CD4-positive, alpha-beta T cell (primary cell): ENCODE measurements around the gene COX4I1. TPM values are rescaled to one million over a fixed set of nuclear protein-coding genes. Genes with fewer than 3 reads are reported as not detected.
A peak's percentile ranks its signal among the peaks of the same experiment; 100 is the strongest.

ENCODE experiments used
- ATAC-seq: fragments of 200-7000 bp; cut with Tn5 transposase; one replicate; pipeline ENCODE4 v1.10.0; 2022; ENCODE audit warnings: mild to moderate bottlenecking; ENCODE audit not compliant: poor library complexity
- CTCF ChIA-PET: fragments of 350-600 bp; sonication (Branson Sonifier 250); formaldehyde crosslinking; loops from one replicate; lab custom pipeline; 2021; ENCODE audit warnings: antibody characterized with exemption, inconsistent platforms; lab: Charles Lee
- POLR2A ChIA-PET: fragments of 350-600 bp; sonication (Branson Sonifier 250); formaldehyde crosslinking; loops from one replicate; lab custom pipeline; 2021; ENCODE audit warnings: antibody characterized with exemption, inconsistent platforms; lab: Charles Lee
- DNase-seq, 14 experiments: peaks; one replicate each; pipeline ENCODE4 v3.0.0-alpha.2; 2013 to 2020; ENCODE audit warnings: mixed read lengths in 2 of 14
- H3K27ac ChIP-seq, 2 donors: one replicate each; pipeline versions ENCODE4 v1.5.1 to v1.7.0; 2013; ENCODE audit warnings: low read length in 2 of 2, low read depth in 1 of 2, mild to moderate bottlenecking in 1 of 2
- H3K27me3 ChIP-seq, 2 experiments: 1 replicate in 1 of 2; 2 replicates in 1 of 2; pipeline versions ENCODE4 v1.6.1 to v1.7.0; 2013; ENCODE audit warnings: low read length in 2 of 2, control low read depth in 1 of 2, mild to moderate bottlenecking in 1 of 2, moderate library complexity in 1 of 2; ENCODE audit not compliant: insufficient read depth in 2 of 2, control insufficient read depth in 1 of 2
- H3K36me3 ChIP-seq: one replicate; pipeline ENCODE4 v1.6.1; 2013; ENCODE audit warnings: low read length, control low read depth; ENCODE audit not compliant: insufficient read depth
- H3K4me1 ChIP-seq: one replicate; pipeline ENCODE4 v1.6.1; 2013; ENCODE audit warnings: low read length, control low read depth; ENCODE audit not compliant: insufficient read depth
- H3K4me3 ChIP-seq: one replicate; pipeline ENCODE4 v1.5.1; 2013; ENCODE audit warnings: mild to moderate bottlenecking, low read length, moderate library complexity
- H3K9me3 ChIP-seq, 2 experiments: 1 replicate in 1 of 2; 2 replicates in 1 of 2; pipeline versions ENCODE4 v1.6.1 to v1.7.0; 2013; ENCODE audit warnings: low read length in 2 of 2, mild to moderate bottlenecking in 2 of 2, control low read depth in 1 of 2, moderate library complexity in 1 of 2; ENCODE audit not compliant: control insufficient read depth in 1 of 2, insufficient read depth in 1 of 2
- H3K27ac Mint-ChIP-seq: one replicate; pipeline ENCODE4 v1.8.0; 2020; ENCODE audit warnings: mixed read lengths
- H3K27me3 Mint-ChIP-seq: one replicate; pipeline ENCODE4 v1.8.0; 2021; ENCODE audit warnings: mixed read lengths
- H3K36me3 Mint-ChIP-seq: one replicate; pipeline ENCODE4 v1.8.0; 2021; ENCODE audit warnings: low read depth, mixed read lengths
- H3K4me1 Mint-ChIP-seq: one replicate; pipeline ENCODE4 v1.8.0; 2021; ENCODE audit warnings: low read depth, mixed read lengths
- H3K4me3 Mint-ChIP-seq: one replicate; pipeline ENCODE4 v1.8.0; 2020; ENCODE audit warnings: mild to moderate bottlenecking, mixed read lengths
- H3K9me3 Mint-ChIP-seq: one replicate; pipeline ENCODE4 v1.8.0; 2020; ENCODE audit warnings: mixed read lengths
- CTCF ChIP-seq: fragments of 200-600 bp; IDR thresholded peaks from one replicate; pipeline ENCODE4 v1.8.0; 2022; ENCODE audit warnings: antibody characterized with exemption, mild to moderate bottlenecking
- intact Hi-C, 2 experiments: fragments of 100-400 bp; cut with DNase I in 1 of 2; cut with micrococcal nuclease in 1 of 2; formaldehyde crosslinking; loops; one replicate each; pipeline versions ENCODE4 v1.15.1 to v1.9.0; 2023 to 2025; cut with DNase I, micrococcal nuclease
- total RNA-seq, 174 experiments: library from RNA in 2 of 174; stranded (reverse) in 2 of 174; gene quantifications; one replicate each; pipeline ENCODE4 v1.2.3 and lab custom pipeline; 2021 to 2026

COX4I1 gene
- total RNA-seq, 2 experiments from 2014 or later: 749 to 750 TPM

GRCh38 chr16:85843471-85844168, 44.1 kb downstream of the COX4I1 start:
- Histone ChIP-seq H3K4me1 (no peaks in the 10 kb centered on the region), H3K27ac (no peak overlapping the region), H3K27me3 (no peaks in the 10 kb centered on the region), H3K4me3 (no peak overlapping the region), H3K36me3 (no peaks in the 10 kb centered on the region), H3K9me3 (peaks cover 0 to 9% of the 10 kb centered on the region in 2 experiments)
- ChIA-PET POLR2A (no interaction called here), CTCF (no interaction called here)
- Mint-ChIP-seq H3K27me3 (peaks cover 26% of the 10 kb centered on the region), H3K27ac (no peak overlapping the region), H3K9me3 (no peaks in the 10 kb centered on the region), H3K4me3 (no peak overlapping the region), H3K4me1 (peaks cover 9% of the 10 kb centered on the region), H3K36me3 (no peaks in the 10 kb centered on the region)
- ATAC-seq (no peak), DNase-seq (no peak)
- TF ChIP-seq CTCF: no peak
- intact Hi-C loops: no loop called here

DNA sequence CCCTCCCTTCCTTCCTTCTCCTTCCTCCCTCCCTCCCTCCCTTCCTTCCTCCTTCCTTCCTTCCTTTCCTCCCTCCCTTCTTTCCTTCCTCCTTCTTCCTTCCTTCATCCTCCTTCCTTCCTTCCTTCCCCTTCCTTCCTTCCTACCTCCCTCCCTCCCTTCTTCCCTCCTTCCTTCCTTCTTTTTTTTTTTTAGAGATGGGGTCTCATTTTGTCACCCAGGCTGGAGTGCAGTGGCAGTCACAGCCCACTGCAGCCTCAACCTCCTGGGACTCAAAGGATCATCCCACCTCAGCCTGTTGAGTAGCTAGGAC, 44.6 kb downstream of the COX4I1 start:
- intact Hi-C loops: no loop called here
- H3K4me1 Mint-ChIP-seq: peaks cover 9% of the 10 kb centered on the region
- no peak for TF ChIP-seq CTCF
- ATAC-seq (no peak), DNase-seq (no peak)
- ChIA-PET CTCF (no interaction called here), POLR2A (no interaction called here)
- Histone ChIP-seq H3K27ac (no peak overlapping the region), H3K4me1 (no peaks in the 10 kb centered on the region), H3K4me3 (no peak overlapping the region), H3K36me3 (no peaks in the 10 kb centered on the region), H3K9me3 (peaks cover 0 to 9% of the 10 kb centered on the region in 2 experiments), H3K27me3 (no peaks in the 10 kb centered on the region)
- H3K4me3 Mint-ChIP-seq: no peak overlapping the region
- no peaks in the 10 kb centered on the region for H3K36me3 Mint-ChIP-seq
- H3K27ac Mint-ChIP-seq: no peak overlapping the region
- H3K27me3 Mint-ChIP-seq: peaks cover 23% of the 10 kb centered on the region
- no peaks in the 10 kb centered on the region for H3K9me3 Mint-ChIP-seq

GRCh38 chr16:85844786-85845185, 45.3 kb downstream of the COX4I1 start:
- DNase-seq (no peak), ATAC-seq (peak; percentile 39)
- Mint-ChIP-seq H3K27ac (no peak overlapping the region), H3K36me3 (no peaks in the 10 kb centered on the region), H3K27me3 (peaks cover 19% of the 10 kb centered on the region), H3K9me3 (no peaks in the 10 kb centered on the region), H3K4me1 (peaks cover 9% of the 10 kb centered on the region), H3K4me3 (no peak overlapping the region)
- Histone ChIP-seq H3K36me3 (no peaks in the 10 kb centered on the region), H3K27ac (no peak overlapping the region), H3K9me3 (peaks cover 0 to 9% of the 10 kb centered on the region in 2 experiments), H3K4me1 (no peaks in the 10 kb centered on the region), H3K4me3 (no peak overlapping the region), H3K27me3 (no peaks in the 10 kb centered on the region)
- no peak for TF ChIP-seq CTCF
- ChIA-PET POLR2A (no interaction called here), CTCF (no interaction called here)
- intact Hi-C loops: no loop called here
